OCI-LY1 (cell line): ENCODE results near the gene VWA3A.

Experiments used
- EZH2 ChIP-seq: fragments of 200-600 bp; sonication (generic), shearing (Covaris generic); IDR thresholded peaks from 2 replicates; pipeline ENCODE4 v1.8.0; 2017; ENCODE audit warnings: borderline replicate concordance, mixed run types, mild to moderate bottlenecking, antibody characterized with exemption, low read length, moderate library complexity, mixed read lengths
- TF ChIP-seq, protein P1 (sequence below): fragments of 200-600 bp; sonication (generic), shearing (Covaris generic); IDR thresholded peaks from 2 replicates; pipeline ENCODE4 v1.5.1; 2017; ENCODE audit warnings: mild to moderate bottlenecking, antibody characterized with exemption, low read length, moderate library complexity, mixed read lengths

DNA sequence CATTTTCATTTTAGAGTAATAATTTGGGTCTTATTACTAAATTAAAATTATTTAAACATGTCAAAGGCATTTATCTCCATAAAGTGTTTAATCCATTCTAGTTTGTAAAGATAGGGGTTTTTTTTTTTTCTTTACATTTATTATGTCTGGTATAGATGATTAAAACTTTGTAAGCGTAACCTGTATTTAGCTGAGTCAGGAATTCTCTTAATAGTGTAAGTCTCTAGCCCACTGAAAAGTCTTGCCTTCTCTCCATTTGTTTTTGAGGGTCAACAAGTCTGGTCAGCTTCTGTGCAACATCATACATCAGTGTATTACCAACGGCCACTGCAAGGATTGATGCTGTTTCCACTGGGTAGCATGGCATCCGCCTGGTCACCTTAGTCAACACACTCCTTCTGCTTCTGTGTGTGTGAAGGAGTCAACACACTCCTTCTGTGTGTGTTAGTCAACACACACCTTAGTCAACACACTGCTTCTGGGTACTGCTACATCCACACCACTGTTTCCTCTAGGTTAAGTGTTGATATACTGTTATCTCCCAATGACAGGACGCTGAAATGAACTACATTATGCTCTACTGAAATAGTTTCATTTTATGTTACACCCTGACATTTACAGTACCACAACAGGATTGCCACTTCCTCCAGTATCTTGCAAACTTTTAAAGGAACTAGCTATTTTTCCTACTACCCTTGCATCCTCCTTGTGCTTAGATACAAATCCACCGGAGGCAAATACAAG lies 37.3 kb upstream of the VWA3A start:
- TF ChIP-seq, protein P1, sequence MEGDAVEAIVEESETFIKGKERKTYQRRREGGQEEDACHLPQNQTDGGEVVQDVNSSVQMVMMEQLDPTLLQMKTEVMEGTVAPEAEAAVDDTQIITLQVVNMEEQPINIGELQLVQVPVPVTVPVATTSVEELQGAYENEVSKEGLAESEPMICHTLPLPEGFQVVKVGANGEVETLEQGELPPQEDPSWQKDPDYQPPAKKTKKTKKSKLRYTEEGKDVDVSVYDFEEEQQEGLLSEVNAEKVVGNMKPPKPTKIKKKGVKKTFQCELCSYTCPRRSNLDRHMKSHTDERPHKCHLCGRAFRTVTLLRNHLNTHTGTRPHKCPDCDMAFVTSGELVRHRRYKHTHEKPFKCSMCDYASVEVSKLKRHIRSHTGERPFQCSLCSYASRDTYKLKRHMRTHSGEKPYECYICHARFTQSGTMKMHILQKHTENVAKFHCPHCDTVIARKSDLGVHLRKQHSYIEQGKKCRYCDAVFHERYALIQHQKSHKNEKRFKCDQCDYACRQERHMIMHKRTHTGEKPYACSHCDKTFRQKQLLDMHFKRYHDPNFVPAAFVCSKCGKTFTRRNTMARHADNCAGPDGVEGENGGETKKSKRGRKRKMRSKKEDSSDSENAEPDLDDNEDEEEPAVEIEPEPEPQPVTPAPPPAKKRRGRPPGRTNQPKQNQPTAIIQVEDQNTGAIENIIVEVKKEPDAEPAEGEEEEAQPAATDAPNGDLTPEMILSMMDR = no peak
- no peak for TF ChIP-seq EZH2
